Measurements from ENCODE around the gene SREBF2. TPM values are rescaled to one million over a fixed set of nuclear protein-coding genes. Genes with fewer than 3 reads are reported as not detected.
A peak's percentile ranks its signal among the peaks of the same experiment; 100 is the strongest.

SREBF2 gene
- polyA plus RNA-seq, 3 donors from 2014 or later: 16.9 to 40.3 (median 22.9) TPM

DNA sequence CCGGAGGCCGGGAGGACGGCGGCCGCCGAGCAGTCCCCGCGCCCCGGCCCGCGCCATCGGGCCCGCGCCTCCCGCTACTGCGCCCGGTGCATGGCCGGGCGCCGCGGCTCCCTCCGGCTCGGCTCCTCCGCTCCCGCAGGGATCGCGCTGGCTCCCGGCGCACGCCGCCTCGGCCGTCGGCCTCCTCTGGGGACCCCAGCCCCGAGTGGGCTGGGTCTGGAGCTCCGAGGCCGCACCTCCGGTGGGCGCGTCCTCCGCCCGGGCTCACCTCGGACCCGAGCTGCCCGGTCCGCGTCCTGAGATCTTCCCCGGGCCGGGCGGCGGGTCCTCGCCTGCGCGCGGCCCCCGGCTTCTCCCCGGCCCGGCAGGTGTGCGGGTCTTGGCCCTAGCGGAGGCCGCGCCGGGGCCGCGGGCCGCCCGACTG lies 81.7 kb downstream of the SREBF2 start:
- Mint-ChIP-seq H3K36me3 (no peaks in the 10 kb centered on the region), H3K9me3 (no peaks in the 10 kb centered on the region), H3K27ac (no peak overlapping the region), H3K4me3 (no peak overlapping the region), H3K27me3 (ENCODE audit: low read depth in 3 of 3) (peaks cover 16 to 30% (median 17%) of the 10 kb centered on the region in 3 donors), H3K4me1 (peaks cover 12 to 18% of the 10 kb centered on the region in 2 donors)
- no peak for DNase-seq

DNA sequence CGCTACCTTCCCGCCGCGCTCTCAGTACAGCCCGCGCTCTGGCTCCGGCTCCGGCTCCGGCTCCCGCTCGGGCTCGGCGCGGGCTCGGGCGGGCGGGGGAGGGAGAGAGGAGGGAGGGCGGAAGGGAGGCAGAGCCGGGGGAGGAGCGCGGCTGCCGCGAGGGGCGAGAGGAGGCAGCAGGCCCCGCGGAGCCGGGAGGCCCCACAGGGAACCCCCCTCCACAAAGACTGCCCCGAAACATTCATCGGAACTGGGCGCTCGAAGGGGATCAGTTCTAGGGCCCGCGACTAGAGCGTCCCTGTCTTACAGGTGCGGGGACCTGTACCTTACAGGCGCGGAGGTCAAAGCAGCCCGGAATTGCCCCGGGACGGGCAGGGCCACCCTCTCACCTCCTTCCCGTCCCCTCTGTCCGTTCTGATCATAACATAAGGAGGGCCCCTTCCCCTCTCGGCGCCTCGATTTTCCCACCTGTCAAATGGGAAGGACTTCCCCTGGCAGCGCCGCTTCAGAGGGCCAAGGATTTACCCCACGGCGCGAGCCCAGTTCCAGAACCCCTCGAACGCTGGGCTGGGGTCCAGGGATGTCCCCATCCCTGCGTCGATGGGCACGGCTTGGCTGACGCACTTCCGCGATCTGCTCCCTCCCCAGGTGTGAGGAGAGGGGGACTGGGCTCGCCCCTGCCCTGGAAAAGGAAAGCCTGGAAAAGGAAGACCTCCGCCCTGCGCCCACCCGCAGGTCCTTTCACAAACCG lies 82.3 kb downstream of the SREBF2 start, which contains the start of gene SHISA8:
Gene SHISA8 (minus strand): TSS at position 40 of the 751 bp plus-strand sequence. CDS start 407 bp downstream, outside the sequence.
- Mint-ChIP-seq H3K36me3 (no peaks in the 10 kb centered on the region), H3K27ac (no peak within 1 kb of the TSS), H3K4me3 (peak within 1 kb of the TSS; percentile 40 to 68 (median 53)), H3K4me1 (peaks cover 12 to 19% of the 10 kb centered on the region in 2 donors), H3K27me3 (ENCODE audit: low read depth in 3 of 3) (peaks cover 16 to 30% (median 17%) of the 10 kb centered on the region in 3 donors), H3K9me3 (no peaks in the 10 kb centered on the region)
- peak; percentile 38 to 49 (median 40) for DNase-seq

DNA sequence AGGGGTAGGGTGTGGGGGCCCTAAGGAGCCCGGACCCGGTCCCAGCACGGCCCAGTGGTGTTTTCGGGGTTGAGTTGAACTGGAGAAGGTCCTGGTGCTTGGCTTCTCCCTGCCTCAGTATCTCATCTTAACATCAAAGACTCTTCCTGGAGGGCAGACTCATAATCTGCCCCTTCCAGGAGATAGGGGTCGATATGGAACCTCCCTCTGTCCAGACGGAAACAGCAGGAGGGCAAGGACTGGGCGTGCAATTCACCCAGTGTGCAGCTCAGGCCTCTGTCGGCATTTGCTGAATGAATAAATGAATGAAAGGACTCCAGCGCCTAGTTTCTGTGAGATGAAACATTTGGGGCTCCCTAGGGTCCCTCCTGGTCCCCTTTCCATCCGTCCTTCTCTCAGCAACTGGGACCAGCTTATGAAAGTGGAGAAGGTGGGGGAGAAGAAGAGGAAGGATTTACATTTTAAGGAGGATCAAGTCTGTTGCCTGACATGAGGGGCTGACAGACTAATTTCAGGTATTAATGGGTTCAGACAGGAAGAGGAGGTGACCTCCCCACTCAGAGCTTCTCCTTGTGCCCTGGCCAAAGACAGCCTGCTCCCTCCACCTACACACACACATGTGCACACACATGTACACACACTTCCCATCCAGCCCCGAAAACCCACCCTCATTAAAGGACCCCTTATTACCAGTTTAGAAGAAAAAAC lies 83.0 kb downstream of the SREBF2 start:
- DNase-seq: no peak
- Mint-ChIP-seq H3K4me3 (peak overlapping the region; percentile 52 to 68 (median 59)), H3K36me3 (no peaks in the 10 kb centered on the region), H3K27me3 (ENCODE audit: low read depth in 3 of 3) (peaks cover 17 to 30% (median 19%) of the 10 kb centered on the region in 3 donors), H3K4me1 (peaks cover 12 to 21% of the 10 kb centered on the region in 2 donors), H3K9me3 (no peaks in the 10 kb centered on the region), H3K27ac (no peak overlapping the region)

DNA sequence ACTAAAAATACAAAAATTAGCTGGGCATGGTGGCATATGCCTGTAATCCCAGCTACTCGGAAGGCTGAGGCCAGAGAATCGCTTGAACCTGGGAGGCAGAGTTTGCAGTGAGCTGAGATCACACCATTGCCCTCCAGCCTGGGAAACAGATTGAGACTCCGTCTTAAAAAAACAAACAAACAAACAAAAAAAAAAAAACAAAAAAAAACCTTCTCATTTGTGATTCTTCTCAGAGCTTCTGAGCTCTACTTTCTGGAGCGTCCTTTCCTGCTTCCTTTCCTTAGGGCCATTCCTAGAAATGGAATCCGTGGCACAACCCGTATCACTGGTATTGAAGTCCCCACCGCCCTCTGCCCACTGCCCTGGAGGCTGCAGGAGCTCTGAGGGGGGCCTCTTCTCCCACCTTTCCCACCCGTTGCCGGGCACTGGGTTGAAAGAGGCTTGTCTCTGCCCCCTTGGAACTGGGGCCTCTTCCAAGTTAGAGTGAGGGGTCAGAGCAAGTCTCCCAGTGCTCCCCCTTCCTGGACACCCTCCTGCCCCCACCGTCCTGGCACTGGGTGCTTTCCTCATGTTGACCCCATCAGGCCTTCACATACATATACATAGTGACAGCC lies 83.9 kb downstream of the SREBF2 start:
- DNase-seq: no peak
- H3K36me3 Mint-ChIP-seq: no peaks in the 10 kb centered on the region
- H3K4me3 Mint-ChIP-seq: peak overlapping the region in 1 of 5 donors; percentile 21
- peaks cover 15 to 26% (median 16%) of the 10 kb centered on the region in 3 donors for H3K27me3 Mint-ChIP-seq (ENCODE audit: low read depth in 3 of 3)
- H3K4me1 Mint-ChIP-seq: peaks cover 8 to 19% of the 10 kb centered on the region in 2 donors
- no peaks in the 10 kb centered on the region for H3K9me3 Mint-ChIP-seq
- no peak overlapping the region for H3K27ac Mint-ChIP-seq

DNA sequence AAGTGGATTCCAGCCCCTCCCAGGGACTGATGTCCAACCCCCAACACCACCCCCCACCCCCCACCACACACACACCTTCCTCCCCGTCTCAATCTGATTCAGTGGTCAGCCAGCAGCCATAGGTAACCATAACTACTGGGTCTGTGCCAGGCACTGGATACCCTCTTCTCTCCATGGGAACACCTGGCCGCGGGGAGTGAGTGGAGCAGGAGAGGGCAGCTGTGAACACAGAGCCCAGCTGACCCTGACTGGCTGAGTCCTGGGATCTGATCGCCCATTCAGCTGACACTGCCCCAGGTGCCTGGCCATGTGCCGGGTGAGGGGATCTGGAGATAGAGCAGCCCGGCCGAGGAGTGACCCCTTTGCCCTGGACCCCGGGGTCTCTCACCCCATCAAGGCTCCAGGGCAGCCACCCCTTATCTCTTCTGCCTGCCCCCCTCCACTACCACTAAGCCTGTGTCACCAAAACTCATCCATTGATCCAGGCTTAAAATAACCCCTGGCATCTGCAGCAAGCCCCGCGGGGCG lies 84.5 kb downstream of the SREBF2 start:
- Mint-ChIP-seq H3K27me3 (ENCODE audit: low read depth in 3 of 3) (peaks cover 15 to 25% (median 15%) of the 10 kb centered on the region in 3 donors), H3K9me3 (no peaks in the 10 kb centered on the region), H3K36me3 (no peaks in the 10 kb centered on the region), H3K27ac (no peak overlapping the region), H3K4me1 (peaks cover 8 to 18% of the 10 kb centered on the region in 2 donors), H3K4me3 (no peak overlapping the region)
- DNase-seq: no peak

DNA sequence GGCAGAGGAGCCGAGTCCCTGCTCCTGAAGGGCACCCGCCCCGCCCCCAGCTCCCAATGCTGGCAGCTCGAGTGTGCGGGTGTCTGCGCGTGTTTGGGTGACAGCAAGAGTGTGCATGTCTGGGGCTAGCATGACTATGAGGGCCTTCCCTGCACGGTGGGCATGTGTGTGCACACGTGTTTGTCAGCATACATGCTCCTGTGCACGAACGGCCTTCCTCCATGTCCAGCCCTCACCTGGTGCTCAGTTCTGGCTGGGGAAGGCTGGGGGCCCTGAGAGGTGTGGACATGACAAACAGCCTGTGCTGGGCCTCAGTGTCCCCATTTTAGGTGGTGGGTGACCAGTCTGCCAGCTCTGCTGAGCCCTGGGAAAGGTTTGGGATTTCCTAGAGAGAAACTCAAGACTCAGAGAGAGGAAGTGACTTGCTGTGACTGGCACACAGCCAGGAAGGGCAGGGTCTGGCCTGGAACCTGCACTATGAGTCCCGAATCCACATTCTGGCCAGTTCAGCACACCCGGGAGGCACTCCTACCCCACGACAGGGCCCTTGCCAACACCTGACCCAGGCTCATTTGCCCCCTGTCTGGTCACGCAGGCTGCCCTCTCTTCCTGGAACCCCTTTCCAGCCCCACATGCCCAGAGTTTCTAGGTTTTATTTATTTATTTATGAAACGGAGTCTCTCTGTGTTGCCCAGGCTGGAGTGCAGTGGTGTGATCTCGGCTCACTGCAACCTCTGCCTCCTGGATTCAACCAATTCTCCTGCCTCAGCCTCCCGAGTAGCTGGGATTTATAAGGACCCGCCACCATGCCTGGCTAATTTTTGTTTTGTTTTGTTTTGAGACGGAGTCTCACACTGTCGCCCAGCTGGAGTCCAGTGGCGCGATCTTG lies 85.2 kb downstream of the SREBF2 start:
- H3K4me3 Mint-ChIP-seq: peak overlapping the region; percentile 29 to 69 (median 59)
- no peak for DNase-seq
- no peak overlapping the region for H3K27ac Mint-ChIP-seq
- peaks cover 12 to 22% (median 13%) of the 10 kb centered on the region in 3 donors for H3K27me3 Mint-ChIP-seq (ENCODE audit: low read depth in 3 of 3)
- H3K4me1 Mint-ChIP-seq: peaks cover 8 to 18% of the 10 kb centered on the region in 2 donors
- H3K9me3 Mint-ChIP-seq: no peaks in the 10 kb centered on the region
- no peaks in the 10 kb centered on the region for H3K36me3 Mint-ChIP-seq

DNA sequence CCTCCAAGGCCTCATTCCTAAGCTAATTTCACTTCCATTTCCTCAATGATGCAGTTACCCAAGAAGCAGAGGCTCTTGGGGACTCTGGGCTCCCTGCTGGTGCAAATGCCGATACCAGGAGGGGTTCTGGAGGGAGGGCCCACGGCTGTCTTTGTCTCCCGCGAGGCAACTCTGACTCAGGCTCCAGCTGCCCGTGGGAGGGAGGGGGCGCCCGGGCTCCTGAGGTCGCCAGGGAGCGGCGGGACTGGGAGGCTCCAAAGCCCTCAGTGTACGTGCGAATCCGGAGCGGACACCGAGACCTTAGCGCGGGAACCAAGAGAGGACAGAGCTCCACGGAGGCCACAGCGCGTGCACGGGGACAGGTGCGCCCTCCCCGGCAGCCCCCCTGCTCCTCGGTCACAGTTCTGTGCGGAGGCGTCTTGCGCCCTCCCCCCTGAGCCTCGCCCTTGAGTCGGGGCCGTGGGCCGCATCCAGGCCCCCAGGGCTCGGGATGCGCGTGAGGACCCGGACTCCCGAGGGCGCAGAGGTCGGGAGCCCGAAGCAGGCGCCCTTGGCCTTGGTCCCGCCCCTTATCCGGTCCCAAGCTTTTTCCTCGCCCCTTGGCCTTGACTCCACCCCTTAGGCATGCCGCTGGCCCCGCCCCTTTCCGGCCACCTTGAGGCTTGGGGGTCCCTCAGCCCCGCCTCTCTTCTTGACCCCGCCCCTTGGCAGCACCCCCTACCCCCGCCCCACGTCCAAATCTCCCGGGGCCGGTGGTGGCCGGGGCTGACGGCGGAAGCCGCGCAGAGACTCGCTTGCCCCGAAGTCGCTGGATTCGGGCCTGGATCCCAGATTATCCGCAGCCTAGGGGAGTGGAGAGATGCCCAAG lies 86.7 kb downstream of the SREBF2 start:
- Mint-ChIP-seq H3K9me3 (no peaks in the 10 kb centered on the region), H3K4me3 (peak overlapping the region; percentile 65 to 80 (median 71)), H3K27ac (peak overlapping the region in 1 of 6 donors; percentile 37), H3K4me1 (peaks cover 8 to 18% of the 10 kb centered on the region in 2 donors), H3K27me3 (ENCODE audit: low read depth in 3 of 3) (peaks cover 11 to 18% (median 13%) of the 10 kb centered on the region in 3 donors), H3K36me3 (no peaks in the 10 kb centered on the region)
- peak in 2 of 3 donors; percentile 34 to 45 for DNase-seq

DNA sequence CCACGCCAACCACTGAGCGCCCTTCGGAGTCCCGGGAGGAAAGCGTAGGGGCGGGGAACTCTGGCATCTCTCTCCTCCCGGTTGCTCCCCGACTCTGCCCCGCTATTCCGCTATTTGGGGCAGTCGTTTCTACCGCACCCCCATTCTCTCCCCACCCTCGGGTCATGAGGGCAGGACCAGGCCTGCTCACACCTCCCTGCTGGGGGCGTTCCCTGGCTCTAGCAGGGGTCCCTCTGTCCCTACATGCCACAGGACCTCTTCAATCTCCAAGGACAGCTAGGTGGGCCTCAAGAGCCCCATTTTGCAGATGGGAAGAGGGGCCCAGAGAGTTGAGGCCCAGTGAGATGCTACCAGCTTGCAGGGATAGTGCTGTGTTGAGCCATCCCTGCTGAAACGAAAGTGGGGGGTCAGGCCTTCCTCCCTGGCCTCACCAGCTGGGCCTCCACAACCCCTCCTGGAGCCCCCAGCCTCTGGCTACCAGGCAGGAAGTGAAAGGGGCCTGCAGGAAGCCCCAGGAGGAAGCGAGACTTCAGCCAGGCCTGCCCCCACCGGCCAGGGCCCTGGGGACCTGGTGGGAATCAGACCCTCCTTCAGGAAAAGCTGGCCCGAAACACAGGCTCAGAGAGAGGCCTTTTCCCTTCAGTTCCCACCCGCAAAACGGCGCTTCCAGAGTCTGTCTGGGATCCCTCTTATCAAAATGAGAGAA lies 87.5 kb downstream of the SREBF2 start:
- Mint-ChIP-seq H3K27me3 (ENCODE audit: low read depth in 3 of 3) (peaks cover 8 to 21% (median 11%) of the 10 kb centered on the region in 3 donors), H3K9me3 (no peaks in the 10 kb centered on the region), H3K36me3 (no peaks in the 10 kb centered on the region)

DNA sequence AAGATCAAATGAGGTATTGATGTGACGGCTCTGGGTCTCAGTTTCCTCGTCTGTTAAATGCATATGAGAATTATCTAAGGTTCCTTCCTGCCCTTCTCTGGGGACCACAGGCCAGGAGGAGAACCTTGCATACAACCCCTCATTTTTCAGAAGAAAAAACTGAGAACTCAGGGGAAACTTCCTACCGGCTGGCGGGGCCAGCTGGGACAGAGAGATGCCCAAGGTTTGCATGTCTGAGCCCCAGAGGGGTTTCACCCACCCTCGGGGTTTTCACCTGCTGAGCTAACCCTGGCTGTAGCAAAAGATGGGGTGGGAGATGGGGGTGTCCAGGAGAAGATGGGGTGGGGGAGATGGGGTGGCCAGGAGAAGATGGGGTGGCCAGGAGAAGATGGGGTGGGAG lies 89.4 kb downstream of the SREBF2 start:
- H3K27ac Mint-ChIP-seq: no peak overlapping the region
- no peak overlapping the region for H3K4me3 Mint-ChIP-seq
- peaks cover 13 to 18% of the 10 kb centered on the region in 2 donors for H3K4me1 Mint-ChIP-seq
- no peaks in the 10 kb centered on the region for H3K36me3 Mint-ChIP-seq
- no peak for DNase-seq
- H3K9me3 Mint-ChIP-seq: no peaks in the 10 kb centered on the region
- peaks cover 5 to 9% (median 5%) of the 10 kb centered on the region in 3 donors for H3K27me3 Mint-ChIP-seq (ENCODE audit: low read depth in 3 of 3)

More for the DNA sequence above, 87.5 kb downstream of the SREBF2 start:
- H3K4me3 Mint-ChIP-seq: peak overlapping the region; percentile 53 to 80 (median 74)
- H3K4me1 Mint-ChIP-seq: peaks cover 13 to 18% of the 10 kb centered on the region in 2 donors
- DNase-seq: no peak
- no peak overlapping the region for H3K27ac Mint-ChIP-seq

DNA sequence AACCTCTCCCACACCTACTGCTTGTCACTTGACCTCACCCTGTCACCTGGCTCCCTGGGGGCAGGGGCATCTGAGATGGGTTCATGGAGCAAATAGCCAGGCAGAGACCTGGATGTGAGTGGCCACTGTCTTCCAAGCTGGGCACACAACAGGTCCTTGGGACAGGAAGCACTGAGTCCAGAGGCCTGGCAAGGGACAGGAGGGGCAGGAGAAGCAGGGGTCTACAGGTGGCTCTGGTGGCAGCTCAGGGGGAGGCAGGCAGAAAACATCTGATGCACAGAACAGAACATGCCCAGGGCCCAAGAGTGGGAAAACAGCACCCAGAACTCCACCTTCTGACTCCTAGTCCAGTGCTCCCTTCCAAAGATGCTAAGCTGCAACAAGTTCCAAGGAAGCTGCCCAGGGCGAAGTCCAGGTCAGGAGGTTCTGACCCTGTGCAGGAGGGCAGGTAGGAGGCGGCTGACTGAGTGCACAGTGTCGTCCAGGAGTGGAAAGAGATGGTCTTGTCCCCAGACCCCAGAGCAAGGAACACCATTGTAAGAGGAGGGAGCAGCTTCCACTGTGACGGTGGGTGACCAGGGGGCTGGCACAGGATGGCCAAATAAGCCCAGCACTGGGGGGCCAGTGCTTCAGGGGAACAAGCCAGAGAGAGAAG lies 90.2 kb downstream of the SREBF2 start:
- Mint-ChIP-seq H3K9me3 (no peaks in the 10 kb centered on the region), H3K36me3 (no peaks in the 10 kb centered on the region), H3K4me3 (no peak overlapping the region), H3K27ac (no peak overlapping the region), H3K27me3 (ENCODE audit: low read depth in 3 of 3) (peaks cover 5 to 11% (median 7%) of the 10 kb centered on the region in 3 donors), H3K4me1 (peaks cover 13 to 16% of the 10 kb centered on the region in 2 donors)
- DNase-seq: no peak

DNA sequence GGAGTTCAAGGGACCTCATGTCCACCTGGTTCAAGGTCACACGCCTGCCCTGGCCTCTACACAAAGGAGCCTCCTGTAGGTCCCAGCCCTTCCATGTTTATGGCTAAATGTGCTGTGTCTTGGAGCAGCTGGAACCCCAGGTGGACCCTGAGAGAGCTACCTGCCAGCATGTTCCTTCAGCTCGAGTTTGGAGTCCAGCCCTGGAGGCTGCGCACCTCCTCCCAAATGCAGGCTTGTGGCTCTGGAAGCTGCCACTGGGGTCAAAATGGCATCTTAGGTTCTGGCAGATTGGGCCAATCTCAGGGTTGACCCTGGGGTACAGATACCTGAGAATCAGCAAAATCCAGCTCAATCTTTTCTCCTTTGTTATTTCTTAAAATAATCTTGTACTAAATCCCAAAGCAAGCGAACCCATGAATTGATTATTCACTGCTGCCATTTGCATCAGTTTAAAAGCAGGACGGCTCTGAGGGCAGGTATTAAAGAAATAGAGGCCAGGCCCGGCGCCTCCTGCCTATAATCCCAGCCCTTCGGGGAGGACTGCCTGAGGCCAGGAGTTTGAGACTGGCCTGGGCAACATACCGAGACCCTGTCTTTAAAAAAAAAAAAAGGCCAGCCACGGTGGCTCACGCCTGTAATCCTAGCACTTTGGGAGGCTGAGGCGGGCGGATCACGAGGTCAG lies 90.8 kb downstream of the SREBF2 start:
- H3K27ac Mint-ChIP-seq: no peak overlapping the region

More for the DNA sequence above, 90.8 kb downstream of the SREBF2 start:
- no peaks in the 10 kb centered on the region for H3K9me3 Mint-ChIP-seq
- H3K36me3 Mint-ChIP-seq: no peaks in the 10 kb centered on the region
- peaks cover 13% of the 10 kb centered on the region in 2 donors for H3K4me1 Mint-ChIP-seq
- no peak for DNase-seq
- peaks cover 5 to 11% (median 5%) of the 10 kb centered on the region in 3 donors for H3K27me3 Mint-ChIP-seq (ENCODE audit: low read depth in 3 of 3)
- H3K4me3 Mint-ChIP-seq: no peak overlapping the region
